GM12878 (cell line): ENCODE measurements around the gene CPNE6. TPM values are rescaled to one million over a fixed set of nuclear protein-coding genes. Genes with fewer than 3 reads are reported as not detected.

ENCODE experiments used
- ATAC-seq: fragments of 200-7000 bp; cut with Tn5 transposase; 3 replicates; pipeline ENCODE4 v1.9.1; 2020; ENCODE audit warnings: mild to moderate bottlenecking, moderate library complexity
- BruUV-seq: library from RNA; stranded (reverse); fragments of 400-500 nt; replicated peaks from 2 replicates; lab custom pipeline; 2021; lab: Mats Ljungman, UMichigan
- CTCF ChIA-PET: fragments of 300-600 bp; sonication (Branson Sonifier 250); formaldehyde crosslinking; extraction: SDS; loops from one replicate; lab custom pipeline; 2021; ENCODE audit warnings: inconsistent platforms; lab: Yijun Ruan, JAX
- POLR2A ChIA-PET: fragments of 350-600 bp; formaldehyde crosslinking; extraction: SDS; loops from one replicate; lab custom pipeline; 2021; ENCODE audit warnings: inconsistent platforms; lab: Charles Lee
- RAD21 ChIA-PET: fragments of 300-600 bp; sonication (Branson Sonifier 250); formaldehyde crosslinking; loops from one replicate; lab custom pipeline; 2023; ENCODE audit warnings: antibody characterized with exemption; ENCODE audit not compliant: unreplicated experiment; lab: Charles Lee
- SMC1A ChIA-PET: fragments of 300-600 bp; sonication (Branson Sonifier 250); formaldehyde crosslinking; loops from one replicate; lab custom pipeline; 2023; ENCODE audit not compliant: unreplicated experiment, uncharacterized antibody; lab: Charles Lee
- DNase-seq: peaks from one replicate; pipeline ENCODE4 v3.0.0-alpha.2; 2011; ENCODE audit warnings: low read depth, low spot score
- FAIRE-seq: peaks from 3 replicates; lab custom pipeline; 2011; peaks lifted over from hg19 to GRCh38; lab: Jason Lieb, UNC
- H2AFZ ChIP-seq: 2 replicates; pipeline ENCODE4 v1.6.0; 2011; ENCODE audit warnings: low read depth, low read length, control low read depth; ENCODE audit not compliant: control insufficient read depth
- H3K27ac ChIP-seq: 2 replicates; pipeline ENCODE4 v1.5.1; 2011; ENCODE audit warnings: control low read depth; ENCODE audit not compliant: control insufficient read depth, insufficient read depth
- H3K27me3 ChIP-seq, 2 experiments: replicated peaks in 1 of 2; 2 replicates each; pipeline versions ENCODE4 v1.6.0 to v1.6.1; 2011; ENCODE audit warnings: low read length in 1 of 2; ENCODE audit not compliant: control insufficient read depth in 2 of 2, insufficient read depth in 2 of 2
- H3K36me3 ChIP-seq, 2 experiments: 2 replicates each; pipeline ENCODE4 v1.5.1; 2011; ENCODE audit warnings: low read length in 1 of 2; ENCODE audit not compliant: control insufficient read depth in 2 of 2, insufficient read depth in 2 of 2
- H3K4me1 ChIP-seq: 2 replicates; pipeline ENCODE4 v1.6.1; 2011; ENCODE audit warnings: mild to moderate bottlenecking, low read length, moderate library complexity, mixed read lengths; ENCODE audit not compliant: control insufficient read depth, insufficient read depth
- H3K4me2 ChIP-seq: 2 replicates; pipeline ENCODE4 v1.6.0; 2011; ENCODE audit warnings: control low read depth; ENCODE audit not compliant: control insufficient read depth, insufficient read depth
- H3K4me3 ChIP-seq: fragments of 200-600 bp; sonication (generic); 2 replicates; pipeline ENCODE4 v1.5.1; 2016
- H3K79me2 ChIP-seq: 2 replicates; pipeline ENCODE4 v1.6.0; 2011; ENCODE audit warnings: low read length; ENCODE audit not compliant: control insufficient read depth, insufficient read depth
- H3K9ac ChIP-seq: 2 replicates; pipeline ENCODE4 v1.8.0; 2011; ENCODE audit warnings: low read length, control low read depth, mixed read lengths; ENCODE audit not compliant: control insufficient read depth, insufficient read depth
- H3K9me3 ChIP-seq: replicated peaks from 3 replicates; pipeline ENCODE4 v1.5.1; 2011; ENCODE audit warnings: mild to moderate bottlenecking, low read length; ENCODE audit not compliant: control insufficient read depth, insufficient read depth
- H4K20me1 ChIP-seq: 2 replicates; pipeline ENCODE4 v1.6.0; 2011; ENCODE audit not compliant: control insufficient read depth, insufficient read depth
- HCFC1 ChIP-seq: fragments of 150-350 bp; IDR thresholded peaks from 2 replicates; pipeline ENCODE4 v1.6.1; 2014; ENCODE audit warnings: low read length
- IKZF1 ChIP-seq: fragments of 450-650 bp; conservative IDR thresholded peaks from 2 replicates; pipeline ENCODE4 v1.6.1; 2017; ENCODE audit warnings: antibody characterized with exemption, mild to moderate bottlenecking
- TCF7 ChIP-seq: IDR thresholded peaks from 2 replicates; pipeline ENCODE4 v1.6.1; 2014; ENCODE audit warnings: antibody characterized with exemption, borderline replicate concordance
- WGBS: methylation state at CpG from one replicate; pipeline ENCODE4 v1.1.6; 2016; ENCODE audit warnings: low lambda C conversion rate; ENCODE audit not compliant: insufficient replicate concordance, insufficient coverage; ENCODE audit errors: missing lambda C conversion rate; 5-methylcytosine and 5-hydroxymethylcytosine counted together
- in situ Hi-C: fragments of 300-500 bp; cut with MboI; formaldehyde crosslinking; loops from 9 replicates; pipeline ENCODE4 v1.14.3; 2018; ENCODE audit warnings: mixed read lengths
- intact Hi-C: fragments of 100-400 bp; cut with micrococcal nuclease; formaldehyde crosslinking; loops from one replicate; pipeline ENCODE4 v1.14.2; 2022; ENCODE audit not compliant: unreplicated experiment
- polyA plus RNA-seq, 11 experiments: library from polyadenylated mRNA; depleted of rRNA in 4 of 11; unstranded in 6 of 11; stranded (reverse) in 5 of 11; fragments of >200 nt; fragmentation: Nextera tagmentation in 4 of 11; fragmentation: Illumina TruSeq in 1 of 11; extraction: Ambion mirVana in 4 of 11; extraction: Trizol in 1 of 11; gene quantifications; 1 replicate in 1 of 11; 2 replicates in 10 of 11; pipeline versions ENCODE4 v1.2.1 to v1.2.3, GENCODE V29; 2011 to 2016; ENCODE audit warnings: inconsistent platforms in 2 of 11, missing spikeins in 2 of 11, low read depth in 1 of 11
- total RNA-seq, 4 experiments: library from RNA; depleted of rRNA in 3 of 4; stranded (reverse); fragments of >200 nt in 3 of 4; fragmentation: Illumina TruSeq in 1 of 4; extraction: Trizol in 1 of 4; gene quantifications; 2 replicates each; pipeline versions ENCODE4 v1.2.1 to v1.2.3, GENCODE V29; 2013 to 2021
- TF ChIP-seq, protein P1 (sequence below): fragments of 450-650 bp; formaldehyde crosslinking; IDR thresholded peaks from 2 replicates; pipeline ENCODE4 v1.4.0; 2022; ENCODE audit warnings: mild to moderate bottlenecking, moderate library complexity

Gene CPNE6
- total and polyA plus RNA-seq, 10 of the 15 experiments (the other 5 are each of a cell fraction or from before 2014, with no cell fraction given), result 0.06 to 0.43 (median 0.18) TPM; not detected in 3

- Histone ChIP-seq H2AFZ (no peak overlapping the region), H3K79me2 (no peaks in the 10 kb centered on the region), H3K4me3 (no peak overlapping the region), H3K36me3 (peaks cover 11 to 14% of the 10 kb centered on the region in 2 experiments; a peak in 3 of 4 replicates), H3K9ac (no peak overlapping the region), H3K27me3 (no peaks in the 10 kb centered on the region), H3K27ac (no peak overlapping the region), H4K20me1 (no peaks in the 10 kb centered on the region), H3K4me1 (no peaks in the 10 kb centered on the region), H3K9me3 (no peaks in the 10 kb centered on the region), H3K4me2 (no peak overlapping the region)
- FAIRE-seq, result no peak
- CTCF ChIA-PET, result interaction anchor here (1.1 to 11.3 kb wide), 5 partner anchors 9 to 58 kb away, joined by 3 to 294 read pairs (median 4); partner anchors contain the start of gene PCK2
- TF ChIP-seq, protein P1, sequence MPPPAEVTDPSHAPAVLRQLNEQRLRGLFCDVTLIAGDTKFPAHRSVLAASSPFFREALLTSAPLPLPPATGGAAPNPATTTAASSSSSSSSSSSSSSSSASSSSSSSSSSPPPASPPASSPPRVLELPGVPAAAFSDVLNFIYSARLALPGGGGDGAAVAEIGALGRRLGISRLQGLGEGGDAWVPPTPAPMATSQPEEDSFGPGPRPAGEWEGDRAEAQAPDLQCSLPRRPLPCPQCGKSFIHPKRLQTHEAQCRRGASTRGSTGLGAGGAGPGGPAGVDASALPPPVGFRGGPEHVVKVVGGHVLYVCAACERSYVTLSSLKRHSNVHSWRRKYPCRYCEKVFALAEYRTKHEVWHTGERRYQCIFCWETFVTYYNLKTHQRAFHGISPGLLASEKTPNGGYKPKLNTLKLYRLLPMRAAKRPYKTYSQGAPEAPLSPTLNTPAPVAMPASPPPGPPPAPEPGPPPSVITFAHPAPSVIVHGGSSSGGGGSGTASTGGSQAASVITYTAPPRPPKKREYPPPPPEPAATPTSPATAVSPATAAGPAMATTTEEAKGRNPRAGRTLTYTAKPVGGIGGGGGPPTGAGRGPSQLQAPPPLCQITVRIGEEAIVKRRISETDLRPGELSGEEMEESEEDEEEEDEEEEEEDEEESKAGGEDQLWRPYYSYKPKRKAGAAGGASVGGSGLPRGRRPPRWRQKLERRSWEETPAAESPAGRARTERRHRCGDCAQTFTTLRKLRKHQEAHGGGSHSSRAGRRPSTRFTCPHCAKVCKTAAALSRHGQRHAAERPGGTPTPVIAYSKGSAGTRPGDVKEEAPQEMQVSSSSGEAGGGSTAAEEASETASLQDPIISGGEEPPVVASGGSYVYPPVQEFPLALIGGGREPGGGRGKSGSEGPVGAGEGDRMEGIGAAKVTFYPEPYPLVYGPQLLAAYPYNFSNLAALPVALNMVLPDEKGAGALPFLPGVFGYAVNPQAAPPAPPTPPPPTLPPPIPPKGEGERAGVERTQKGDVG (CRISPR knock-in tag), result no peak
- no peak for TF ChIP-seq HCFC1
- TF ChIP-seq TCF7, result no peak
- TF ChIP-seq IKZF1, result no peak
- no TSS peak for BruUV-seq
- POLR2A ChIA-PET, result interaction anchor here (0.8 to 1.8 kb wide), 2 partner anchors 9 to 110 kb away, joined by 3 to 8 read pairs; partner anchors contain the start of genes CHMP4A and PCK2
- 92% methylated on average over 7 of the region's 7 CpGs for WGBS
- no peak for DNase-seq
- intact Hi-C loops (no loop called here), in situ Hi-C loops (loop anchor here (25.0 kb wide), 1 partner anchor 790 kb away; the partner anchor contains the start of genes BCL2L2, PABPN1 and PPP1R3E)
- no peak for ATAC-seq
- RAD21 ChIA-PET, result interaction anchor here (0.8 to 1.2 kb wide), 2 partner anchors 8 to 45 kb away, joined by 3 read pairs; no protein-coding TSS in a partner anchor
- SMC1A ChIA-PET, result interaction anchor here (1.6 to 9.6 kb wide), 3 partner anchors 9 to 58 kb away, joined by 5 to 195 read pairs (median 7); partner anchors contain the start of genes IRF9 and PCK2
Measured at GRCh38 chr14:24102357-24103048, 31.1 kb downstream of the CPNE6 start.
